WTC11 (cell line): ENCODE results near the gene LSM12. TPM values are rescaled to one million over a fixed set of nuclear protein-coding genes. Genes with fewer than 3 reads are reported as not detected.
A peak's percentile ranks its signal among the peaks of the same experiment; 100 is the strongest.

ENCODE experiments used
- ATAC-seq: fragments of 200-7000 bp; cut with Tn5 transposase; 2 replicates; pipeline ENCODE4 v1.10.0; 2021; ENCODE audit warnings: mild to moderate bottlenecking, moderate library complexity
- CTCF ChIA-PET: fragments of 300-600 bp; sonication (Branson Sonifier 250); formaldehyde crosslinking; loops from one replicate; lab custom pipeline; 2021; ENCODE audit warnings: antibody characterized with exemption; lab: Charles Lee
- POLR2A ChIA-PET: fragments of 350-600 bp; sonication (Branson Sonifier 250); formaldehyde crosslinking; loops from one replicate; lab custom pipeline; 2021; ENCODE audit warnings: antibody characterized with exemption; lab: Charles Lee
- DNase-seq: peaks from one replicate; pipeline ENCODE4 v3.0.0; 2021; ENCODE audit warnings: low spot score
- H3K27ac Mint-ChIP-seq: 2 replicates; pipeline ENCODE4 v1.8.0; 2021; ENCODE audit warnings: mixed read lengths
- H3K27me3 Mint-ChIP-seq: 2 replicates; pipeline ENCODE4 v1.8.0; 2021; ENCODE audit warnings: low read depth, mild to moderate bottlenecking, moderate library complexity, mixed read lengths
- H3K36me3 Mint-ChIP-seq: 2 replicates; pipeline ENCODE4 v1.8.0; 2021; ENCODE audit warnings: mixed read lengths
- H3K4me1 Mint-ChIP-seq: 2 replicates; pipeline ENCODE4 v1.8.0; 2022; ENCODE audit warnings: mixed read lengths
- H3K4me3 Mint-ChIP-seq: 2 replicates; pipeline ENCODE4 v1.8.0; 2021; ENCODE audit warnings: mild to moderate bottlenecking, moderate library complexity, mixed read lengths
- H3K9me3 Mint-ChIP-seq: 2 replicates; pipeline ENCODE4 v1.8.0; 2021; ENCODE audit warnings: mixed read lengths
- ESRRA ChIP-seq: sonication (generic); formaldehyde crosslinking; IDR thresholded peaks from 2 replicates; pipeline ENCODE4 v1.8.1; 2022; ENCODE audit warnings: mild to moderate bottlenecking, missing genetic modification reagents, borderline replicate concordance
- FOXP1 ChIP-seq: sonication (generic); formaldehyde crosslinking; IDR thresholded peaks from 2 replicates; pipeline ENCODE4 v1.8.0; 2022; ENCODE audit warnings: missing genetic modification reagents, mild to moderate bottlenecking, moderate library complexity, borderline replicate concordance
- GTF2I ChIP-seq: fragments of 250-450 bp; sonication (Bioruptor Pico); conservative IDR thresholded peaks from 2 replicates; pipeline ENCODE4 v1.4.0; 2021; ENCODE audit warnings: mild to moderate bottlenecking
- MXD4 ChIP-seq: fragments of 250-450 bp; sonication (Bioruptor Pico); IDR thresholded peaks from 2 replicates; pipeline ENCODE4 v1.8.0; 2021; ENCODE audit warnings: mild to moderate bottlenecking, moderate library complexity, borderline replicate concordance
- NR3C1 ChIP-seq: sonication (generic); formaldehyde crosslinking; conservative IDR thresholded peaks from 2 replicates; pipeline ENCODE4 v1.8.1; 2023; ENCODE audit warnings: low read depth, mild to moderate bottlenecking, missing genetic modification reagents
- ZBTB21 ChIP-seq: sonication (generic); formaldehyde crosslinking; IDR thresholded peaks from 2 replicates; pipeline ENCODE4 v1.8.1; 2023; ENCODE audit warnings: mild to moderate bottlenecking, missing genetic modification reagents, borderline replicate concordance
- ZNF219 ChIP-seq: sonication (generic); formaldehyde crosslinking; IDR thresholded peaks from 2 replicates; pipeline ENCODE4 v1.8.0; 2023; ENCODE audit warnings: missing genetic modification reagents, mild to moderate bottlenecking, borderline replicate concordance
- ZNF232 ChIP-seq: sonication (generic); formaldehyde crosslinking; IDR thresholded peaks from 2 replicates; pipeline ENCODE4 v1.8.0; 2022; ENCODE audit warnings: mild to moderate bottlenecking, missing genetic modification reagents
- ZNF416 ChIP-seq: fragments of 250-450 bp; sonication (Bioruptor Pico); IDR thresholded peaks from 2 replicates; pipeline ENCODE4 v1.9.0; 2021; ENCODE audit warnings: mild to moderate bottlenecking, inconsistent platforms
- total RNA-seq: library from RNA; stranded (reverse); gene quantifications from 3 replicates; pipeline ENCODE4 v1.2.3, GENCODE V29; 2021
- TF ChIP-seq, protein P1 (sequence below): sonication (generic); formaldehyde crosslinking; IDR thresholded peaks from 2 replicates; pipeline ENCODE4 v1.8.1; 2023; ENCODE audit warnings: mild to moderate bottlenecking, missing genetic modification reagents, moderate library complexity
- TF ChIP-seq, protein P2 (sequence below): sonication (generic); formaldehyde crosslinking; IDR thresholded peaks from 2 replicates; pipeline ENCODE4 v1.8.1; 2023; ENCODE audit warnings: mild to moderate bottlenecking, missing genetic modification reagents
- TF ChIP-seq, protein P3 (sequence below): sonication (generic); formaldehyde crosslinking; IDR thresholded peaks from 2 replicates; pipeline ENCODE4 v1.8.0; 2023; ENCODE audit warnings: mild to moderate bottlenecking, missing genetic modification reagents
- TF ChIP-seq, protein P4 (sequence below): sonication (generic); formaldehyde crosslinking; IDR thresholded peaks from 2 replicates; pipeline ENCODE4 v1.8.0; 2022; ENCODE audit warnings: mild to moderate bottlenecking, missing genetic modification reagents

LSM12 gene
- total RNA-seq, 1 experiment from 2014 or later, result 102 TPM

DNA sequence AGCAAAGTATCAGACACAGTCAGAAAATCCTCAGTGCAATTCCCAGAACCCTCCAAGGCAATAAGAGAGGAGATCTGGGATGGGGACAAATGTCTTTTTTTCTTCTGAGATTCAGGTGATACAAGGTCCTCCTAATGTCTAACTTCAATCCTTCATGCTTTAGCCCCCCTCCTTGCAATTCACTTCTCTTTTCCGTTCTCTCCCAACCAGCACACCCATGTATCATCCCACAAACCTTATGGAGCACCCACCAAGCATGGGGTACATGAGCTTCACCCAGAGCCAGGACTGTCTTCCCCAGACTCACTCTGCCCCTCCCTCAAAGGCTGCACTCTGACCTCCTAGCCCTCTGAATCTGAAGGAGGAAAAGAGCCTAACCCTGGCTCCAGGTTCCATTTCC lies 46.9 kb upstream of the LSM12 start:
- TF ChIP-seq ESRRA, result no peak
- Mint-ChIP-seq H3K27me3 (no peaks in the 10 kb centered on the region), H3K36me3 (no peaks in the 10 kb centered on the region), H3K27ac (no peak overlapping the region), H3K4me1 (peaks cover 67% of the 10 kb centered on the region), H3K4me3 (no peak overlapping the region), H3K9me3 (no peaks in the 10 kb centered on the region)
- POLR2A ChIA-PET, result interaction anchor here (1.7 kb wide), 1 partner anchor 9 kb away, joined by 4 read pairs; no protein-coding TSS in a partner anchor
- no peak for DNase-seq
- no peak for ATAC-seq
- CTCF ChIA-PET, result interaction anchor here (1.2 to 4.6 kb wide), 2 partner anchors 14 to 30 kb away, joined by 3 to 24 read pairs; no protein-coding TSS in a partner anchor

DNA sequence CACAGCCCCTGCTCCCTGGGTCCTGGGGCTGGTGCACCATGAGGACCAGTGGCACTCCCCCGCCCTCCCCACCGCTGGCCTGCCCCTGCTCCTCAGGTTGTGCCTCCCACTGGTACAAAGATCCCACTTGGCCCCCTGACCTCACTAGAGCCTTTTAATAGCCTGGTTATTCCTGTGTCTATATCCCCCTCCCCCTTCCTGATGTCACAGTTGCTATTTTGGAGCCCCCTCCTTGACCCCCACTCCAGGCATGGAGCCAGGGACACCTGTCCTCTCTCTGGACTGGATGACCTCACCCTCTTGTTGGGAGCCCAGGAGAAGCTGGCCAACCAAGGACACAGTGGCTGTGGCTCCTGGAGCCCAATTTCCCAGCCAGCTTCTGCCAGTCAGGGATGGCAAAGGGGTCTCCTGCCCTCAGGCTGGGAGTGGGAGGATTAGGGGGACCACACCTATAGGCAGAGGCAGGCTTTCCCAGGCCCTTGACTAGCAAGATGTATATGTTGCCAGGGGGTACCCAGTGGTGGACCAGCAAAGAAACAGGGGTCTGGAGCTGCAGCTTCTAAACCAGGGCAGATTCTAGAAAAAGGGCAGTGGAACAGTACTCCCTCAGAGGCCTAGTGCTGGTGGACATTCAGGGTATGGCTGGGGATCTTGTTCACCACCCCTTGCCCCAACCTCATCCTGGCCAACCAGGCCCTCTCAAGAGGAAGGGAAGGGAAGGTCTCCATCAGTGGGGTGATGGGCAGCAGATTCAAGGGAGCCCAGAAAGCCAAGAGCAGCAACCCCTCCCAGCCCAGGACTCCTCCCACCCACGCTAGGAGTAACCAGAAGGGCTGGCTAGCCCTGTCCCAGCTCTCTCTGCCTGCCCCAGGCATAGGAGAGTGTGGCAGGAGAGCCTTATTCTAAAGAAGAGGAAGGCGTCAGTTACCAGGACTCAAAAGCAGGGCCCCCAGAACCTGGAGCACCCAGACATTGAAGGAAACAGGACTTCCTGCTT lies 46.1 kb upstream of the LSM12 start:
- Mint-ChIP-seq H3K4me1 (peaks cover 59% of the 10 kb centered on the region), H3K9me3 (no peaks in the 10 kb centered on the region), H3K36me3 (no peaks in the 10 kb centered on the region), H3K27me3 (no peaks in the 10 kb centered on the region), H3K27ac (no peak overlapping the region), H3K4me3 (no peak overlapping the region)
- ATAC-seq, result no peak
- ChIA-PET CTCF (interaction anchor here (0.5 to 4.6 kb wide), 6 partner anchors 9 to 56 kb away, joined by 3 to 24 read pairs (median 10); no protein-coding TSS in a partner anchor), POLR2A (interaction anchor here (0.7 to 1.7 kb wide), 3 partner anchors 10 to 23 kb away, joined by 4 to 7 read pairs (median 5); partner anchors contain the start of gene HDAC5)
- no peak for DNase-seq
- TF ChIP-seq ZNF232 (CRISPR knock-in tag), result no peak
- TF ChIP-seq, protein P1, sequence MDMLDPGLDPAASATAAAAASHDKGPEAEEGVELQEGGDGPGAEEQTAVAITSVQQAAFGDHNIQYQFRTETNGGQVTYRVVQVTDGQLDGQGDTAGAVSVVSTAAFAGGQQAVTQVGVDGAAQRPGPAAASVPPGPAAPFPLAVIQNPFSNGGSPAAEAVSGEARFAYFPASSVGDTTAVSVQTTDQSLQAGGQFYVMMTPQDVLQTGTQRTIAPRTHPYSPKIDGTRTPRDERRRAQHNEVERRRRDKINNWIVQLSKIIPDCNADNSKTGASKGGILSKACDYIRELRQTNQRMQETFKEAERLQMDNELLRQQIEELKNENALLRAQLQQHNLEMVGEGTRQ (CRISPR knock-in tag), result no peak

DNA sequence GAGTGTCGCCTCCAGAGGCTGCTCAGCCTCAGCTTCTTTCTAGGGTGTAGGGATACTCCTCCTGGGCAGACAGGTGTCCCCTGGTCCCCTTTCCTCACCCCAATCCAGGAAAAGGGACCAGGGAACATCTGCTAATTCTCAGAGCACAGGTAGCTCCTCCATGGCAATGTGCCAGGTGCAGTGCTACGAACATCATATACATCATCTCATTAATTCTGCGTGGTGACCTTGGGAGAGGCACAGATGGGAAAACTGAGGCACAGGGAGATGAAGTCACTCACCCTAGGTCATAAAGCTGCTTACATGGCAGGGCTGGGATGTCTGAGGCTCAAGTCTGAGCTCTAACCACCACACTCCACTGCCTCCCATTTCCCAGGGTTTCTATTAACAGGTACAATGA lies 45.3 kb upstream of the LSM12 start:
- ChIA-PET CTCF (interaction anchor here (0.8 to 4.6 kb wide), 12 partner anchors 10 to 168 kb away, joined by 3 to 24 read pairs (median 8); partner anchors contain the start of gene HDAC5), POLR2A (interaction anchor here (0.8 to 1.5 kb wide), 6 partner anchors 11 to 97 kb away, joined by 3 to 7 read pairs (median 3); partner anchors contain the start of genes HDAC5 and TMEM101)
- H3K27ac Mint-ChIP-seq, result peak overlapping the region; percentile 57
- H3K4me1 Mint-ChIP-seq, result peaks cover 51% of the 10 kb centered on the region
- peak overlapping the region; percentile 41 for H3K4me3 Mint-ChIP-seq
- H3K27me3 Mint-ChIP-seq, result no peaks in the 10 kb centered on the region
- H3K36me3 Mint-ChIP-seq, result no peaks in the 10 kb centered on the region
- no peak for DNase-seq
- TF ChIP-seq NR3C1 (CRISPR knock-in tag), result no peak
- TF ChIP-seq, protein P2, sequence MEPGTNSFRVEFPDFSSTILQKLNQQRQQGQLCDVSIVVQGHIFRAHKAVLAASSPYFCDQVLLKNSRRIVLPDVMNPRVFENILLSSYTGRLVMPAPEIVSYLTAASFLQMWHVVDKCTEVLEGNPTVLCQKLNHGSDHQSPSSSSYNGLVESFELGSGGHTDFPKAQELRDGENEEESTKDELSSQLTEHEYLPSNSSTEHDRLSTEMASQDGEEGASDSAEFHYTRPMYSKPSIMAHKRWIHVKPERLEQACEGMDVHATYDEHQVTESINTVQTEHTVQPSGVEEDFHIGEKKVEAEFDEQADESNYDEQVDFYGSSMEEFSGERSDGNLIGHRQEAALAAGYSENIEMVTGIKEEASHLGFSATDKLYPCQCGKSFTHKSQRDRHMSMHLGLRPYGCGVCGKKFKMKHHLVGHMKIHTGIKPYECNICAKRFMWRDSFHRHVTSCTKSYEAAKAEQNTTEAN, result no peak
- TF ChIP-seq FOXP1 (CRISPR knock-in tag), result no peak
- TF ChIP-seq, protein P3, sequence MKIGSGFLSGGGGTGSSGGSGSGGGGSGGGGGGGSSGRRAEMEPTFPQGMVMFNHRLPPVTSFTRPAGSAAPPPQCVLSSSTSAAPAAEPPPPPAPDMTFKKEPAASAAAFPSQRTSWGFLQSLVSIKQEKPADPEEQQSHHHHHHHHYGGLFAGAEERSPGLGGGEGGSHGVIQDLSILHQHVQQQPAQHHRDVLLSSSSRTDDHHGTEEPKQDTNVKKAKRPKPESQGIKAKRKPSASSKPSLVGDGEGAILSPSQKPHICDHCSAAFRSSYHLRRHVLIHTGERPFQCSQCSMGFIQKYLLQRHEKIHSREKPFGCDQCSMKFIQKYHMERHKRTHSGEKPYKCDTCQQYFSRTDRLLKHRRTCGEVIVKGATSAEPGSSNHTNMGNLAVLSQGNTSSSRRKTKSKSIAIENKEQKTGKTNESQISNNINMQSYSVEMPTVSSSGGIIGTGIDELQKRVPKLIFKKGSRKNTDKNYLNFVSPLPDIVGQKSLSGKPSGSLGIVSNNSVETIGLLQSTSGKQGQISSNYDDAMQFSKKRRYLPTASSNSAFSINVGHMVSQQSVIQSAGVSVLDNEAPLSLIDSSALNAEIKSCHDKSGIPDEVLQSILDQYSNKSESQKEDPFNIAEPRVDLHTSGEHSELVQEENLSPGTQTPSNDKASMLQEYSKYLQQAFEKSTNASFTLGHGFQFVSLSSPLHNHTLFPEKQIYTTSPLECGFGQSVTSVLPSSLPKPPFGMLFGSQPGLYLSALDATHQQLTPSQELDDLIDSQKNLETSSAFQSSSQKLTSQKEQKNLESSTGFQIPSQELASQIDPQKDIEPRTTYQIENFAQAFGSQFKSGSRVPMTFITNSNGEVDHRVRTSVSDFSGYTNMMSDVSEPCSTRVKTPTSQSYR (CRISPR knock-in tag), result no peak
- TF ChIP-seq, protein P4, sequence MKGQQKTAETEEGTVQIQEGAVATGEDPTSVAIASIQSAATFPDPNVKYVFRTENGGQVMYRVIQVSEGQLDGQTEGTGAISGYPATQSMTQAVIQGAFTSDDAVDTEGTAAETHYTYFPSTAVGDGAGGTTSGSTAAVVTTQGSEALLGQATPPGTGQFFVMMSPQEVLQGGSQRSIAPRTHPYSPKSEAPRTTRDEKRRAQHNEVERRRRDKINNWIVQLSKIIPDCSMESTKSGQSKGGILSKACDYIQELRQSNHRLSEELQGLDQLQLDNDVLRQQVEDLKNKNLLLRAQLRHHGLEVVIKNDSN, result no peak
- no peak for TF ChIP-seq ZNF416
- no peak for TF ChIP-seq ZBTB21 (CRISPR knock-in tag)
- TF ChIP-seq ZNF219 (CRISPR knock-in tag), result no peak
- no peak for TF ChIP-seq GTF2I (CRISPR knock-in tag)
- TF ChIP-seq MXD4 (CRISPR knock-in tag), result no peak
- H3K9me3 Mint-ChIP-seq, result no peaks in the 10 kb centered on the region
- ATAC-seq, result no peak
